ENCODE results near the gene CDH11. TPM values are rescaled to one million over a fixed set of nuclear protein-coding genes. Genes with fewer than 3 reads are reported as not detected.

The CDH11 gene
- total RNA-seq, 1 experiment from 2014 or later, result 0.64 TPM

GRCh38 chr16:65116216-65116615, 5.6 kb downstream of the CDH11 start:
- in situ Hi-C loops (cut with HindIII; ENCODE audit: low pct_unique_long_range_greater_than_20kb, low sequenced_read_pairs), result no loop called here
- Histone ChIP-seq H3K36me3 (ENCODE audit: control insufficient read depth, insufficient read depth, low read length) (no peaks in the 10 kb centered on the region), H3K27me3 (ENCODE audit: control insufficient read depth, insufficient read depth, low read length) (no peaks in the 10 kb centered on the region), H3K9me3 (ENCODE audit: control insufficient read depth, insufficient read depth, low read depth, low read length) (no peaks in the 10 kb centered on the region), H3K4me1 (ENCODE audit: control insufficient read depth, insufficient read depth, low read length) (no peaks in the 10 kb centered on the region), H3K4me3 (ENCODE audit: low read depth in 2 of 2, low read length in 2 of 2) (no peak overlapping the region), H3K27ac (ENCODE audit: low read length) (no peak overlapping the region)
- ATAC-seq, result no peak
- ChIA-PET CTCF (no interaction called here), POLR2A (no interaction called here)
- intact Hi-C loops (cut with micrococcal nuclease; ENCODE audit: unreplicated experiment), result loop anchor here (10.0 kb wide), 1 partner anchor 1651 kb away; no protein-coding TSS in a partner anchor
- no TSS peak for BruUV-seq (replicated peaks)
- no peak for TF ChIP-seq SIN3A (IDR thresholded peaks at IDR 0.05; ENCODE audit: borderline replicate concordance, insufficient read depth, low read depth, low read length)
- no peak for TF ChIP-seq POLR2AphosphoS5 (IDR thresholded peaks at IDR 0.05; ENCODE audit: low read depth, low read length)
- TF ChIP-seq, protein P1, sequence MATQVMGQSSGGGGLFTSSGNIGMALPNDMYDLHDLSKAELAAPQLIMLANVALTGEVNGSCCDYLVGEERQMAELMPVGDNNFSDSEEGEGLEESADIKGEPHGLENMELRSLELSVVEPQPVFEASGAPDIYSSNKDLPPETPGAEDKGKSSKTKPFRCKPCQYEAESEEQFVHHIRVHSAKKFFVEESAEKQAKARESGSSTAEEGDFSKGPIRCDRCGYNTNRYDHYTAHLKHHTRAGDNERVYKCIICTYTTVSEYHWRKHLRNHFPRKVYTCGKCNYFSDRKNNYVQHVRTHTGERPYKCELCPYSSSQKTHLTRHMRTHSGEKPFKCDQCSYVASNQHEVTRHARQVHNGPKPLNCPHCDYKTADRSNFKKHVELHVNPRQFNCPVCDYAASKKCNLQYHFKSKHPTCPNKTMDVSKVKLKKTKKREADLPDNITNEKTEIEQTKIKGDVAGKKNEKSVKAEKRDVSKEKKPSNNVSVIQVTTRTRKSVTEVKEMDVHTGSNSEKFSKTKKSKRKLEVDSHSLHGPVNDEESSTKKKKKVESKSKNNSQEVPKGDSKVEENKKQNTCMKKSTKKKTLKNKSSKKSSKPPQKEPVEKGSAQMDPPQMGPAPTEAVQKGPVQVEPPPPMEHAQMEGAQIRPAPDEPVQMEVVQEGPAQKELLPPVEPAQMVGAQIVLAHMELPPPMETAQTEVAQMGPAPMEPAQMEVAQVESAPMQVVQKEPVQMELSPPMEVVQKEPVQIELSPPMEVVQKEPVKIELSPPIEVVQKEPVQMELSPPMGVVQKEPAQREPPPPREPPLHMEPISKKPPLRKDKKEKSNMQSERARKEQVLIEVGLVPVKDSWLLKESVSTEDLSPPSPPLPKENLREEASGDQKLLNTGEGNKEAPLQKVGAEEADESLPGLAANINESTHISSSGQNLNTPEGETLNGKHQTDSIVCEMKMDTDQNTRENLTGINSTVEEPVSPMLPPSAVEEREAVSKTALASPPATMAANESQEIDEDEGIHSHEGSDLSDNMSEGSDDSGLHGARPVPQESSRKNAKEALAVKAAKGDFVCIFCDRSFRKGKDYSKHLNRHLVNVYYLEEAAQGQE (IDR thresholded peaks at IDR 0.05; ENCODE audit: insufficient read depth in 1 of 2, low read depth in 2 of 2, low read length in 1 of 2), result no peak
- TF ChIP-seq TCF7L2 (IDR thresholded peaks at IDR 0.05; ENCODE audit: low read depth, low read length), result no peak
- no peak for TF ChIP-seq CTCF (IDR thresholded peaks at IDR 0.05)
- DNase-seq (ENCODE audit: low read depth, low spot score), result no peak

- Histone ChIP-seq H3K4me1 (ENCODE audit: control insufficient read depth, insufficient read depth, low read length) (no peaks in the 10 kb centered on the region), H3K9me3 (ENCODE audit: control insufficient read depth, insufficient read depth, low read depth, low read length) (no peaks in the 10 kb centered on the region), H3K4me3 (ENCODE audit: low read depth in 2 of 2, low read length in 2 of 2) (no peak overlapping the region), H3K27ac (ENCODE audit: low read length) (no peak overlapping the region), H3K27me3 (ENCODE audit: control insufficient read depth, insufficient read depth, low read length) (no peaks in the 10 kb centered on the region), H3K36me3 (ENCODE audit: control insufficient read depth, insufficient read depth, low read length) (no peaks in the 10 kb centered on the region)
- ATAC-seq, result no peak
- no peak for DNase-seq (ENCODE audit: low read depth, low spot score)
- POLR2A ChIA-PET, result no interaction called here
- CTCF ChIA-PET, result no interaction called here
- BruUV-seq (replicated peaks), result no TSS peak
- in situ Hi-C loops (cut with HindIII; ENCODE audit: low pct_unique_long_range_greater_than_20kb, low sequenced_read_pairs), result no loop called here
- TF ChIP-seq TCF7L2 (IDR thresholded peaks at IDR 0.05; ENCODE audit: low read depth, low read length), result no peak
- TF ChIP-seq, protein P1 (IDR thresholded peaks at IDR 0.05; ENCODE audit: insufficient read depth in 1 of 2, low read depth in 2 of 2, low read length in 1 of 2), result no peak
- TF ChIP-seq CTCF (IDR thresholded peaks at IDR 0.05), result no peak
- no peak for TF ChIP-seq SIN3A (IDR thresholded peaks at IDR 0.05; ENCODE audit: borderline replicate concordance, insufficient read depth, low read depth, low read length)
- no peak for TF ChIP-seq POLR2AphosphoS5 (IDR thresholded peaks at IDR 0.05; ENCODE audit: low read depth, low read length)
- intact Hi-C loops (cut with micrococcal nuclease; ENCODE audit: unreplicated experiment), result loop anchor here (10.0 kb wide), 1 partner anchor 1650 kb away; no protein-coding TSS in a partner anchor
Measured at GRCh38 chr16:65114527-65114926, 7.3 kb downstream of the CDH11 start.
